Stimulated activated CD4-positive, alpha-beta T cell treated with anti-CD3 and anti-CD28 coated beads, TNF-alpha, amount 100 ng/mL, for 48 hours (primary cell): ENCODE measurements around the gene PAX7.

Source experiments
- DNase-seq, 3 donors: peaks; one replicate each; pipeline ENCODE4 v3.0.0-alpha.2; 2020; ENCODE audit warnings: low read depth in 3 of 3

Gene PAX7

DNA sequence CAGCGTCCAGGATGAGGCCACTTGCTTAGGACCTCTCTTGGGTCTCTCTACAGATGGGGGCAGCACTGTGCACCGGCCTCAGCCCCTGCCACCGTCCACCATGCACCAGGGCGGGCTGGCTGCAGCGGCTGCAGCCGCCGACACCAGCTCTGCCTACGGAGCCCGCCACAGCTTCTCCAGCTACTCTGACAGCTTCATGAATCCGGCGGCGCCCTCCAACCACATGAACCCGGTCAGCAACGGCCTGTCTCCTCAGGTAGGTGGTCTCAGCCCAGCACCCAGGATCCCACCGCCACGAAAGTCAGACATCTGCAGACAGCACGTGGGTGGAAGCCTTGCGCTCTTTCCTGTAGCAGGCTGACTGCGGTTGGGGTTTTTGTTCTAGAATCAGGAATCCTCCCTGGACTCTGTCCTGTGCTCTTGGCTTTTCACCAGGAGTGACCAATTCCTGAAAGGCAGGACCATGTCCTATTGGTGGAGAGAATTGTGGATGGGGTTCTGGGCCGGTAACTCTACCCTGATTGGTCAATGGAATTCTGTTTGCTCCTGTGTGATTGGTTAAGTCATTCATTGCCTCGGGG, 72.5 kb downstream of the PAX7 start:
- DNase-seq: no peak

DNA sequence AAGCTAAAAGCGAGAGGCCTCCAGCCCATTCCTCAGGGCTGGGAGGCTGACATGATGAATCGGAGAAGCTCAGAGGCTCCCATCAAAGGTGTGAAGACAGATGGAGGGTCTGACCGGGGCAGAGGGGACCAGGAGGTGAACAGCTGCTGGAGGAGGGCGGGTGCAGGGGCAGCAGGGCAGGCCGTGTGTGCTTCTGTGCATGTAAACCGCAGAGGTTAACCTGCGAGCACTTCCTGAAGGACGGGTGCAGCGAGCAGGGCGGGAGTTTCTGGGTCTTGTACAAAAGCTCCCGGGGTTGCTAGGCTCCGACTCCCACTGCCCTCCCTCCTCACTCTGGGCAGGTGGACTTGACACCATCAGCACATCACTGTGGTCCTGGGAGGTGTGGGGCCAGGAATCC, 75.2 kb downstream of the PAX7 start:
- DNase-seq: no peak

DNA sequence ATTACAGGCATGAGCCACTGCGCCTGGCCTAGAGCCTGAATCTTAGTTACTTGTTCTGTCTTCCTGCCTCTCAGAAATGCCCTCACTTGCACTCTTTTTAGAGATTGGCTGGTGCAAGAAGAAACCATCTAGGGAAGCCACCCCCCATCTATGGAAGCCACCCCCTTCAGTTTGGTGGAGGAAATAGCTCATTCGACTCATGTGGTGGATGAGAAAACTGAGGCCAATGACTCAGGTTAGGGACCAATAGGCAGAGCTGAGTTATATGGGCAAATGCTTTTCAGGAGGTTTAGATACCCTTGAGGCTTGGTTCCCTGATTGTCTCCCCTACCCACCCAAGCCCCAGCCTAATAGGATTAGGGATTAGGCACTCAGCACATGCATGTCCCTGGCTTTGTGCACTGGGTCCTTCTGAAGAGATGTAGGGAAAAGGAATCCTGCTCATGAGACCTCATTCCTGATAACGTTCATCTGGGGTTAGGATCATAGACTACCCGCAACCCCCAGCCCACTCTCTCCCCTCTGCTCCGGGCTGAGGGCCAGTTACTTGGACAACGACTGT, 77.1 kb downstream of the PAX7 start:
- no peak for DNase-seq

DNA sequence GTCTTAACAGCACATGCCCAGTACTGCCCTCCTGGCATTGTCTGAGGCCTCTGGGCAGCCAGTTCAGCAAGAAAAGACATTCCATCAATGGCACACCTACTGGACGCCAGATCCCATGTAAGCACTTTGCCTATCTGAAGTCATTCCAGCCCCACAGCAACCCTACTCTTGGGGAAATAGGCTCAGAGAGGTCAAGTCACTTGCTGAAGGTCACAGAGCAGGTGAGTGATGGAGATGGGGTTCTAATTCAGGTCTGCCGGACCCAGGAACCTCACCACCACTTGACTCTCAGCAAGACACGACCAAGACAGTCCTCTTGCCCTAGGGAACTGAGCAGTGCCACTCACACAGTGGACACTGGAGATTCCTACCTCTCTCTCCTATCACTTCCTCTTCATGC, 79.4 kb downstream of the PAX7 start:
- no peak for DNase-seq

DNA sequence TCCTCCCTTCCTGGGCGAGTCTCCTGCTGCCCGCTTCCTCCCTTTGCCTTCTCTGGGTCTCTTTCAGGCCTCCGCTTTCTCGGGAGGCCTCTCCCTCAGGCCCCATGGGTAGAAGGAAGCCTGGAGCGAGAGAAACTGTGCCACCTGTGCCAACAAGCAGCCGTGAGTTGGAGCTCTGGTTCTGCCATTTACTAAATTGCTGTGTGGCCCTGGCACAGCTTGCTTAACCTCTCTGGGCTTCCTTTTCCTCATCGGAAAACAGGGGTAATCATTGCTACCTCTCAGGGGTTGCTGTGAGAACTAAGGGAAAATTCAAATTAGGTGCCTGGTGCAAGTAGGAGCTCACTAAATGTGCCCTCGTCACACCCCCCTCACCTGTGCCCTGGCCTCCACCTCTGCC, 80.4 kb downstream of the PAX7 start:
- DNase-seq: no peak

DNA sequence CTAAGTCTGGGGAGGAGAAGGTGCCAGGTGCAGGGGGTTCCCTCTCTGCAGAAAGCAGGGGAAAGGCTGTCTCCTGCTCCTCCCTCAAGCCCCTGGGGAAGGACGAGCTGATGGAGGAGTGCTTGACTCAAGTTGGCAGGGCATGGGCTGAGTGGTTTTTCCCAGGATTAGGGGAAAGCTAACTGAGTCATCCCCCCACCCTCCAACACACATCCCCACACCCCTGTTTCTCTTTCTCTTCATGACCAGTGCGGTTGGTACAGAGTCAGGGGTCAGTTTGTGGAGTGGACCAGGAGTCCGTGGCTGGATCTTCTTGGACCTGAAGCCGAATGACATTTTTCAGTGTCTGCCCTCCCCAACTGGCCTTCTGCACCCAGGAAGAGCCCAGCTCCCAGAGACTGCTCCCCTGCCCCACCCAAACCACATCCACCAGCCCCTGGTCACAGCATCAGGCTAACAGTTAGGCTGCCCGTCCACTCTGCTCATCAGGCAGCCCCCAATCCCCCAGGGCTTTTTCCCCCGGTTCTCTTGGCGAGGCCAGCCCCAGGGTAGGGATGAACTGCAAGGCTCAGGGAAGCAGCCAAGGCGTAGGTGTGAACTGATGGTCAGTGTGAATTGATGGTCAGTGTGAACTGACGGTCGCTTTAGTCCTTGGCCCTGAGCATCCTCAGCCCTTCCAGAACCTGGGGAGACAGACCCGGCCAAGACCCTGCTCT, 81.0 kb downstream of the PAX7 start:
- DNase-seq: no peak

DNA sequence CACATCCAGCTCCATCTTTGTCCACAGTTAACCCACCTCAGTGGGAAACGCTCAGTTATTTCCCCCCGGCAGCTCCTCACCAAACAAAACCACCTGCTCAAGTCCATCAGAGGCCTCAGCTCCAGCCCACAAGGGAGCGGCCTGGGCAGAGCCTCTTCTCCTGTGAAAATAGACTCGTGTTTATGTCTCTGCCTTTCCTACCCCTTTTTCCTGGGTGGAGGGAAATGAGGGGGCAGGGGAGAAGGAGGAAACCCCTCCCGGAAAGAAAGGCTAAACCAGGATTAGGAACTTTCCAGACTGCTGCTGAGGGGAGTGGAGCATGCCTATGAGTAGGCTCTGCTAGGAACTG, 81.6 kb downstream of the PAX7 start:
- no peak for DNase-seq

DNA sequence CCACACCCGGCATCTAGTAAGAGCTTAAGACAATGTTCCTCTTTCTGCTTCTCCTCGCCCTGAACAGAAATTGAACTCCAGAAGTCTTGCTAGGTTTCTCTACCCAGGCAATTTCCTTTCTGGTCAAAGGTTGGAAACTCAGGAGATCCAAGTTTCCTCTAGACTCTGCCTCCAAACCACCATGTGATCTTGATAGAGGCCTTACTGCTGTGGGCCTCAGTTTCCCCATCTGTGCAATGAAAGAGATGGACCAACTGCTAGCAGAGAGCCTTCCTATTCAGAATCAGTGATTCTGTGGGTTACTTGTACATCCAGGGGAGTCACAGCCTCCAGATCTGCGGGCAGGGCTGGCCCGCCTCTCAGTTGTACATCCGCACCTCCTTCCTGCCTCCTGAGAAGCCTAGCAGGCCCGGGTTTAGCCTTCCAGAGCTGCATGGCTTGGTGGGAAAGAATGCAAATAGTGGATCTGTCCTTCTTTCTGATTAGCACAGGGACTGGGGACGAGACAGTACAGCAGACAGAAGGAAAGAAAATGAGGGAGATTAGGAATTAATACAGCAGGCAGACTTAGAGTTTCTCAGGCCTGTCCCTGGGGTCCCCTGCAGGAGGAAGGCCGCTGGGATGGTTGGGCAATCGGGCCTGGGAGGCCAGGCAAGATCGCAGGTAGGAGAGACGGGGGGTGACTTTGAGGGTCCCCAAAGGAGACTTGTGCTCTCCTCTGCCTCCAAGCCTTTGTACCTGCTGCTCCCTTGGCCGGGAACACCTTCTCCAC, 83.9 kb downstream of the PAX7 start:
- DNase-seq: no peak

DNA sequence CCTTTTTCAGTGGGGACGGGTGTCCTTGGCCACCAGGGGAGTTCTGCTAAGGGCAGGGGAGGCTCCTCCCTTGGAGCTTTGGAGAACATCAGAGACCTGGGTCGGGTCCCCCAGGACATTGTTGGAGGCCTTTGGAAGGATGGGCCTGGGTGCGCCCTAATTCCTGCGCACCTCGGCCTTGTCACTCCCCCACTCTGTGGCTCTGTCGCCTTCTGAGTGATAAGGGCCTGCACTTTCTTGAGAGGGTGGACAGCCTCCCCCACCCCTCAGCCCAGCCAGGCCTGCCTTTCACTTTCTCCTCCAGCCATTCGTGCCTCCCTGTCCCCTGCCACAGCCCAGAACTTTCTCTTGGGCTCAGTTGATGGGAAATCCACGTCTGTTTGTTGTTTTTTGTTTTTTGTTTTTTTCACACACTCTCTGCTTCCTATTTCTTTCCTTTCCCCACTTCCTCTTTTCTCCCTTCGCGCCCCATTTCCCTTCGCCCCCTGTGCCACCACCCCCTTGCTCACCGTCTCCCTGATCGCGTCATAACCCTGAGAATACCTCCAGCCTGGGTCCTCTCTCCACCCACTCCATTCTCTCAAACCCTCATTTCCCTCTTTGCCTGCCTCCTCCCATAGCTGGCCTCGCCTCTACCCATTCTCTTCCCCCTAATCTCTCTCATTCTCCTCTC, 85.6 kb downstream of the PAX7 start:
- DNase-seq: no peak

DNA sequence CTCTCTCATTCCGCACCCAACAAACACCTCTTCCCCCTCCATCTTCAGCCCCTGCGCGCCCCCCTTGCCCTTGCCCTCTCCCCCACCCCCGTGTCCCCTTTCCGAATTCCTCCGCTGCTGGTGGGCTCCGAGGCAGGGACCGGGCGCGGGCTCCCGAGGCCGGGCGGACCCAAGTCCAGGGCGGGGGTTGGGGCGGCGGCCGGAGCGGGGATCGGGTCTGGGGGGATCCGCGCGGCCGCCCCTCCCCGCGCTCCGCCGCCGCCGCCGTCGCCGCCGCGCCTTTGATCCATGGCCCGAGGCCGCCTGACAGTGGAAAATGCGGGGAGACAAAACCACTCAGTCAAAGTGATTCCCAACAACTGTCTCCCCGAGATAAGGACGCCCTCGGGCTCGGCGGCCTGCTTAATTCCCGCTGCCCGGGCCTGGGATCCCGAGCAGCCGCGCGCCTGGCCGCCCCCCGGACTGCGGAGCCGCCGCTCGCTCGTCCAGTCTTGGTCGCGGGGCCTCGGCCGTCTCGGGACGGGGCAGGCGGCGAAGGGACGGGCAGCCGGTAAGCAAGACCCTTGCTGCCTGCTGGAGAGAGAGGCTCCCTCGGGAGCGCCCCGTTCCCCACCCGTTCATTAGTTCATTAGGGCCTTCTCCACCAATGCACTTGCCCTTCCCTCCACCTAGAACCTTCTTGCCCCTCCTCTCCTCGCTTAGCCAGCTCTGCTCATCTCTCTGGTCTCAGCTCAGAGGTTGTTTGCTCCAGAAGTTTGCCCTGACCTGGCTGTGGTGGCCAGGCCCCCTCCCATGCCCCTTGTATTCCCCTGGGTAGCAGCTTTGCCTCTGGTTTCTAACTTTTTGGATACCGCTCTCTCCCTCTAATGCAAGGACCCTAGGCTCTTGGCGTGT, 86.4 kb downstream of the PAX7 start:
- DNase-seq: no peak

DNA sequence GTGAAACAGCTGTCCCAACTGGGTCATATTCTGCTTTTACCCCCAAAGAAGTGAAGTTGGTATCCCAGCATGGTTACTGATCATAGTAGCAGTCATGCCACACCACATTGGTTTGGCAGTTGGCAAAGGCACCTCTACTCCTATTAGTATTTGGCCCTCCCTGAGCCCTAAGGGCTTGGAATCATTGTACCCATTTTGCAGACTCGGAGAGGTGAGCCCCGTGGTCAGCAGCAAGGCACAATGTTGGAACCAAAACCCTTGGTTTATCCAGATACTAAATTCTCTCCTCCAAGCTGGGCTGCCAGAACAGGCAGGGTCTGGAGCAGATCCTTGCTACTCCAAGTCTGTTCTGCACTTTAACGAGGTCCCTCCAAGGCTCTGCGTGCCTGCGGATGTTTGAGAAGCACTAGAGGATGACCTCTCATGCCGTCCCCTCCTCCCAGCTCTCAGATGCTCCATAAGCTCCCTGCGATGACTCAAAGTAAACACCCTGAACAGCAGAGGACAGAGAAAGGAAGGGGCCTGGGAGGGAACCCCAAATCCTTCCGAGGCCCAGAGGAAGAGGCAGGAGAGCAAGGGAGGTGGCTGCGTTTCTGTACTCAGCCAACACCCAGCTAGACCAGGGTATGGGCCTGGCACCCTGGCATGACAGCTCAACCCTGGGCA, 89.3 kb downstream of the PAX7 start:
- no peak for DNase-seq

DNA sequence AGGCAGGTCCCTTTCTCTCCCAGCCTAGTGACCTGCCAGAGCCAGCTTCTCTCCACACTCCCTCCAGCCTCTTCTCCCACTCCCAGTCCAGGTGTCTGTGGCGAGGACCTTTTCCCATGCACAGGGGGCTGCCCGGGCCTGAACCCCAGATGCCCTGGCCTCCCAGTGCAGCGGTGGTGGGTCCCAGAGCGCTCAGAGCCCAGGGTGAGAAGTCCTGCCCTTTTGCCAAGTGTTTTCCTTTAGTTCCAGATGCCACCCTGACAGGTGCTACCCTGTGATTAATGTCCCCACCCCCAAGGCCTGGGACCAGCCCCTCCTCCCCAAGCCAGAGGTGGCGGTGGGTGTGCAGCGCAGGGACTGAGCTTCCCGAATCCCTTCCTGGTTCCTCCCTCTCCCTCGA, 90.4 kb downstream of the PAX7 start:
- no peak for DNase-seq

DNA sequence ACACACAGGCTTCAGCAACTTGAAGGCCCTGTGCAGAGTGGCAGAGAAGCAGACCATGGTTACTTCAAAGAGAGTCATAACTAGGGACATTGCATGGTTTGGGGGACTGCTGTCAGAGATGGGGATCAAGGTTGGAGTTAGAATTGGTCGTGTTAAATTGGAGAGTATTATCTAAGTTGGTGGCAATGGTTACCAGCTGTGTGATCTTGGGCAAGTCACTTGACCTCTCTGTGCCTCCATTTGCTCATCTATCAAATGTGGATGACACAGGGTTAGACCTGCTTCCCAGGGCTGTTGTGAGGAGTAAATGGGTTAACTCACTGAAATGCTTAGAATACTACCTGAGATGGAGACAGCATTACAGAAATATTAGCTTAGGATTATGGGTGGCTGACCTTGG, 91.1 kb downstream of the PAX7 start:
- no peak for DNase-seq

DNA sequence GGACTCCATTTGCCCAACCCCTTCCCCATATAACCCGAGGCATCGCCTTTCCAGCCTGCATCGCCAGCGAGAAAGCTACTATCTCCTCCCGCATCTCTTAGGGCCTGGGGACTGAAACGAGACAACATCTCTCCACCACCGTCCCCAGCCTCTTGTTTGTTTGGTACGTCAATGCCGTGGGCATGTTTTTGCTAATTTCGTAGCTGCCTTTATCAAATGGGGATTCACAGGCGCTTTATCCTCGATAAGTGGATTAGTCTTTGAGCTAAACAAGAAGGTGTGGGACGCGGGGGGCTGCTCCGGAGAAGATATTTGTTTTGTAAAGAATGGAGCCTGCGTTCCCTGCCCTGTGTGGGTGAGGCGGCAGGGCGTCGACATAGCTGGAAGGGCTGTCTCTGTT, 91.6 kb downstream of the PAX7 start:
- no peak for DNase-seq

DNA sequence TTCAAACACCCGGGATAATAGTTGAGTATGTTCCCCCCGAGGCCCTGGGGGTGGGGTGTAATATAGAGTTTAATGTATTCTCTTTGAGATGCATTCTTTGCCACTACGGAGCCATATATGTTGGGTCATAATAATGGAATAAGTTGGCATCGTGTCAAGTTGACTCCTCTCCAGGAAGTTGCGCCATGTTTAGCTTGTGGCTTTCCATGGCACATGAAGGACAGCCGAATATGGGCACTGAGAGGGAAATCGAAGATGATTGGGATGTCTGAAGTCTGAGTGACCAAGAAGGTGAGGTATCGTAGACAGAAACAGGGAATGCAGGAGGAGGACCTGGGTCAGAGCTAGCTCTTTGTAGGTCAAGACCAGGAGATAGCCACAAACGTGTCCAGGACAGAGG, 92.6 kb downstream of the PAX7 start:
- DNase-seq: no peak

DNA sequence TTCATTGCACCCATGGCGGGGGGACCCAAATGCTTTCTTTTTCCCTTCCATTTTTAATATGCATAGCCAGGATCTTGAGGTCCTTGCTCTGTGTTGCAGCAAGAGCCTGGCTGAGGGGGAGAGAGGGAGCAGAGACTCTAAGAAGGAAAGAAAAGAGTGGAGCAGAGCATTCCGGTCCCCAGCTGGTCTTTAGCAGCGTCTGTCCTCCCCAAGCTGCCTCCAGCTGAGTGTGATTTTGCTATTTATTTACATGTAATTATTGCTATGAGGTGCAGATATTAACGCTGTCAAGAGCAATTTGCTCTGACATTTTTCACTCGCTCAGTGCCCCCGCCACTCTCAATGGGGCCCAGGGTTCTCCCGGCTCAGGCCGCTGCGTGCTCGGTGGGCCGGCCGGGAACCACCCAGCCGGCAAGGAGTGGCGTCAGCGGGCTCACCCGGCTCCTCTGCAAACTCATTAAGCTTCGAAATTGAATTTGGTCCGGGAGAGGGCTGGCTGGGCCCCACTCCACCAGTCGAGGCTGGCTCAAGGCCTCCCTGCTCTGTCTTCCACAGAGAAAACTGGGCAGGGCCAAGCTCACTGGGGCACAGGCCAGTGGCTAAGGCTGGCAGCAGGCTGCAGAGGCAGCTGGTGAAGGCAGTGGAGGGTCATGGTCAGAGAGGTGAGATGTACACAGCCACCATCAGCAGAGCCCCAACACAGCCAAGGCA, 93.2 kb downstream of the PAX7 start:
- DNase-seq: no peak

DNA sequence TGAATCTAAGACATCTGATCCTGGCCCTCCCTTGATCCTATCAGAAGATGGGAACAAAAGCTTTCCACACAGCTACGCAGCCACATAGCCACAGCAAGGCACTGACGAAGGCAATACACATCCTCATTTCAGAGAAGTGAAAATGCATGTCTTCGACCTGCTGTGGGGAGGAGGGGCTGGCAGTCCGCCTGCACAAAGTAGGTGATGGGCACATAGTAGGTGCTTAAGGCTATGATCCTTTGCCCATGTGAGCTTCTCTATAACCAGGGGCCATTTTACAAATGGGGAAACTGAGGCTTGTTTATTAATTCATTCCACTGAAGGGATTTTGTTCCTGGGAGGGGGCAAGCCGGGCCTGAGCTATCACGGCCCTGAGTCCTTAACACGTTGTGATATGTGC, 94.2 kb downstream of the PAX7 start:
- DNase-seq: no peak

DNA sequence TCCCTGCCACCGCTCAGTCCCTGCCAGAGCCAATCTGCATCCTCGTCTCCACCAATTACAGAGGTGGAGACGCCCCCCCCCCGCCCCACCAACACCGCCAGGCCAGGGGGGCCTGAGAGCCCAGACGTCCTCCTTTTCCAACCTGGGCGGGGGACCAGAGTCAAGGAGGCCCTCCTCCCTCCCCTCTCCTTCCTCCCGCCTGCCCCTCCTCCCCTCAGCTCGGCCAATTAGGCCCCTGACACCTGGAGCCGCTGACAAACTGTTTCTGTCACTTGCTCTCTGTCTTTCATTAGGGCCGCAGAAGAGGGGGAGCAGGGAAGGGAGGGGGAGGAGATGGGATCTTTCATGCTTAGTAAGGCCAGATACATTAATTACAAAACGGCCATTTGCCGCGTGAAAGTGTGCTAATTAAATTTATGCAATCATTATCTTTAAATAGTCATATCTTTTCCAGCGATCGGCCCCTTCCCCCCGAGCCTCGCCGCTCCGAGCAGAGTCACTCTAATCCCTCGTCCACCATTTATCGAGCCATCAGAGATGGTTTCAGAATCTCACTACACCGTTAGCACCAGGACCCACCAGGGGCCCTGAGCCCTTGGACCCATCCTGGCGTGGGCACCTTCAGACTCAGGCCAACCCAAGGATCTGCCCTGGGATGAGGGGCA, 94.7 kb downstream of the PAX7 start:
- no peak for DNase-seq

DNA sequence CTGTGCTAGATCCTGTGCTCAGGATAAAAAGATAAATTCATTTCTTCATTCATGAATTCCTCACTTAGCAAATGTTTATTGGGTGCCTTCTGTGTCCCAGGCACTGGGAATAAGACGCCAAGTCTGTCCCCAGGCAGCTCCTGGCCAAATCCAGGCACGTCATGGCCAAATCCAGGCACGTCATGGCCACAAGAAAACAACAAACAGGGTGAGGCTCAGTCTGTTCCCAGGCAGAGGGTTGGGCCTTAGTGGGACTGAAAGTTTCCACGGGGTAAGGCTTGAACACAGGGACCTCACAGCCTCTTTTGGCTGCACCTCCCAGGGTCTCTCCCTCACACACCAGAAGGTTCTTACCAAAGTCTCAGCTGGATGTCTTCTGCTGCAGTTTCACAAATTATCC, 95.7 kb downstream of the PAX7 start:
- no peak for DNase-seq

DNA sequence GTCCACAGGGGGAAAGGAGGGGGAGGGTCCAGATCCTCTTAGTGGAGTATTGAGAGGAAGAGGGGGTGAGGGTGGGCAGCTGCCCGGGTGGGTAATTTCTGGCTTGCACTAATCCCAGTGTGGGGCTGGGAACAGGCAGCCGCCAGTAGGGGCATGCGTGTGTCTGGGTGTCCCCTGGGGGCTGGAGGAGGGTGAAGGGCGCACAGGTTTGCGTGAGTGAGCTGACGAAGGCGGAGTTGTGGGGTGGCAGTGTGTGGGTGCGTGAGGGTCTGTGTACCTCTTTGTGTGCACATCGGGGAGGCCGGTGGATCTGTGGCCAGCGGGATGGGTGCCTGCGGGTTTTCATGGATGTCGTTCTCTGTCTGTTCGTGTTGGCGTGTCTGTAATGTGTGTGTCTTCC, 97.3 kb downstream of the PAX7 start:
- DNase-seq: no peak
